OCI-M1 (cell line): ENCODE results near the gene MTSS2.

Experiments used
- DNase-seq: peaks from one replicate; lab custom pipeline; 2025; lab: John Stamatoyannopoulos, UW

The MTSS2 gene

GRCh38 chr16:70698901-70699300, 13.0 kb upstream of the MTSS2 start:
- DNase-seq: no peak

DNA sequence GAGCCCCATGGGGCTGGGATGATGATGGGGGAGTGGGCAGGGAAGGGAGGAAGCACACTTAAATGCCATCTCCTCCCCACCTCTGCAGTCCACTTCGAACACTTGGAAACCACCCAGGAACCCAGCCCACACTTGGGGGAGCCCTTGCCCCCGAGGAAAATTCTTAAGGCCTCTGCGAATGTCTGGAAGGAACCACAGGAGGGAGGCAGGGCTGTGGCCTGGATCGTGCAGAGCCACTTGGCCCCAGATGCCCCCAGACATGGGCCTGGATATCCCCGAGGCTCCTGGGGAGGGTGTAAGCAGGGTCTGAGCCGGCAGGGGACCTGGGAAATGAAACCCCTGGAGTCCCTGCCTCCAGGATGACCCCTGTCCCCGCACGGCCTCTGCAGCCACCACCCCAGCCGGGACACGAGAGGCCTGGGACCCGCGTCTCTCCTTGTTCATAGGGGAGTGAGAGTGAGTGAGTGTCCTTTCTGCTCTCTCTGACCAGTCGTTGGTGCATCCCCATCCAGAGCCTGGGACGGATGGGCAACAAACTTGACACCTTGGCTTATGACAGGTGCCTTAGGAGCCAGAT, 11.8 kb upstream of the MTSS2 start:
- DNase-seq: no peak

GRCh38 chr16:70696952-70697593, 11.2 kb upstream of the MTSS2 start:
- no peak for DNase-seq

GRCh38 chr16:70696355-70696754, 10.5 kb upstream of the MTSS2 start:
- no peak for DNase-seq

GRCh38 chr16:70695331-70696070, 9.6 kb upstream of the MTSS2 start:
- peak; percentile 91 for DNase-seq

DNA sequence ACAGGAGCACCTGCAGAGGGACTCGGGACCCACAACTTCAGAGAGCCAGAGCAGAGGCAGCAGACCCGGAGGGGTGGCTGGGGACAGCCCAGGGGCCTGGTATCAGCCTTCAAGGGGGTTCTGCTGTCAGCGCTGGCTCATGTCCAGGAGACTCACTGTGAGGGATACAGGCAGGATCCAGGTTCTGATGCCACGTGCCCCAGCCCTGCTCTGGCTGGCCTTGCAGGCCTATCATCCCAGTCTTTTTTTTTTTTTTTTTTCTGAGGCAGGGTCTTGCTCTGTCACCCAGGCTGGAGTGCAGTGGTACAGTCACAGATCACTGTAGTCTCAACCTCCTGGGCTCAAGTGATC, 9.0 kb upstream of the MTSS2 start:
- DNase-seq: no peak

DNA sequence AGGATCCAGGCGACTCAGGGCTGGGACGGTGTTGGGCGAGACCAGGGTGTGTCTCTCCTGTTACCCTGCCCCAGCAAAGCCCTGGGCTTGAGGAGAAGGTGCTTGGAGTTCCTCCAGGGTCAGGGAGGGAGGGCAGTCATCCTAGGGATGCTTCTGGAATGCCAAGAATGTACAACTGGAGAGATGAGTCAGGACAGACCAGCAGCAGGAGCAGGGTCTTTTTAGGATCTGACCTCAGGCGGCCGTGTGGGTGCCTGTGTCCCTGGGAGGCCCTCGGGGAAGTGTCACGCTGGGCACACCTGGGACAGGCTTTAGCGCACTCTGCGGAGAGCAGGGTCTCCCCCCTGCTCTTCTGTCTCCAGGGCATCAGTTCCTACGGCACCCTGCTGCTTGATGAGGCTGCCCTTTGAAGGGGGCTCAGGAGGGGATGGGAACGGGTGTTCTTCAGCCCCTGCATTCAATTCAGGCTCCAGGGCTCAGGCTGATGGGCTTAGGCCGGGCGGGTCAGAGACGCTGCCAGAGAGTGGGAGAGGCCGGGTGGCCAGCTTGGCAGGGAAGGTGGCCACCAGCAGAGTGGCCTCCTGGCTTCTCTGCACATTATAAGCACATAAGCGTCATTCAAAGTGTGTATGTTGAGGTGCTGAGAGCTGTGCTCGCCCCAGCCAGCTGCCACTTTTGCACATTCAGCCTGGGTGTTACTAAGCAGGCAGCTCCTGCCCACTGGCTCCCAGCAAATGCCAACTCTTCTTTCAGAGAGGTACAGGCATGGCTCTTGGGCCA, 8.4 kb upstream of the MTSS2 start:
- no peak for DNase-seq

DNA sequence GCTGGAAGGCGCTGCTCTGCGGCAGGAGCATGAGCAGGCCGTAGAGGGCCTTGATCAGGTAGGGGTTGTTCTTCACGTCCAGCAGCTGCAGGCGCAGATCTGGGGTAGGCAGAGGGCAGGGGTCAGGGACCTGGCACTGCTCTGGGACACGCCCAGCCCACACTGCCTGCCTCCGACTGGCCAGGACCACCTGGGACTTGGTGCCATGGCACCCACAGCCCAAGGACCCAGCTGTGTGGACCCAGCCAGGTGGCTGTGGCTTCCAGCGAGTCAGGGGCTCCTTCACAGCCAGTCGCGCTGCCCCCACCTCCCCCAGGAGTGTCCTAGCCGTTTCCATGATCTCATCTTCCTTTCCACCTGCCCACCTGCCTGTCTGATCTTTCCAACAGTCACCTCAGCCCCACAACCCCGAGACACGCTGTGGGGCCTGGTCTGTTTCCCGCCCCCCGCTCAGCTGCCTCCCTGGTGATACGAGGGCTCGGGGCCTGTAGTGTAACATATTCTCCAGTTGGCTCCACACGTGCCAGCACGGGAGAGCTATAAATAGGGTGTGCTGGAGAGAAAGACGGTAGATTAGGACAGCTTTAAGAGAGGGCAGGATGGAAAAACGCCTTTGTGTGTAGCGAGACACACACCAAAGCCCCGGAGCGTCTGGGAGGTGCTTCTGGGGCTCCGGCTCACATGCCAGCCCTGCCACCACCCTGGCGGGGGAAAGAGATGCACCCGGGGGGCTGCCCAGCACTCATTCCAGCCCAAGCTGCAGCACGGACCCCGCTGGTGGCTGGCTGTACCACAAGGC, 7.2 kb upstream of the MTSS2 start:
- DNase-seq: no peak

DNA sequence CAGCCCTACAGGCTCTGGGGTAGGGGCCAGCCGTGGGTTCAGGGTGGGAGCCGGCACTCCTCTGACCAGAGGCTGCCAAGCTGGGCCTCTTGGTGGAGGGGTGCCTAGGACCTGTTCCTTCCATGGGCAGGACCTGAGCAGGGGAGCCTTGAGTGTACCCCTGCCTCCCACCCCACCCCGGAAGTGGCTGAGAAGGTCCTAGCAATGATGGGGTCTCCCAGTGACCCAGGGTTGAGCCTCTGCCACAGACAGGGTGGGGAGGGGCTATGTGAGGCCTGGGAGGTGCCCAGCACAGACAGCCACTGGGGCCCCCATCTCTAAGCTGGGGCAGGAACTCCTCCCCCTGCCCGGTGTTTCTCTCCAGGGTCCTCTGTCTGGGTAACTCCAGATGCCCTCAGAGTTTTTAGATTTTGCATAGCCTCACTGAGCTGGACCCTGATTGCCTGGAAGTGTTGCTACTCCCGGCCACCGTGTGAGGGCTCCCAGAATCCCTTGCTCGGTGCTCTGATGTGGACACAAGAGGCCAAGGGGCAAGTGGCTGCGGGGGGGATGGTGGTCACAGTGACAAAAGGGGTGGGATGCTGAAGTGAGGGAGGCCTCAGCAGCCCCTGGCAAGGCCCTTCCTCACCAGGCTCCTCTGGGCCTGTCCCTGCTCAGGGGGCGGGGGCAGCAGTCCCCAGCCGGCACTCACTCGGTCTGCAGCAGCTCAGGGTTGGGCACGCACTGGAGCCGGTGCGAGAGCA, 6.4 kb upstream of the MTSS2 start:
- DNase-seq: no peak

- DNase-seq: no peak
Observed at GRCh38 chr16:70691223-70692129, 5.6 kb upstream of the MTSS2 start.

GRCh38 chr16:70689970-70690891, 4.4 kb upstream of the MTSS2 start:
- no peak for DNase-seq

DNA sequence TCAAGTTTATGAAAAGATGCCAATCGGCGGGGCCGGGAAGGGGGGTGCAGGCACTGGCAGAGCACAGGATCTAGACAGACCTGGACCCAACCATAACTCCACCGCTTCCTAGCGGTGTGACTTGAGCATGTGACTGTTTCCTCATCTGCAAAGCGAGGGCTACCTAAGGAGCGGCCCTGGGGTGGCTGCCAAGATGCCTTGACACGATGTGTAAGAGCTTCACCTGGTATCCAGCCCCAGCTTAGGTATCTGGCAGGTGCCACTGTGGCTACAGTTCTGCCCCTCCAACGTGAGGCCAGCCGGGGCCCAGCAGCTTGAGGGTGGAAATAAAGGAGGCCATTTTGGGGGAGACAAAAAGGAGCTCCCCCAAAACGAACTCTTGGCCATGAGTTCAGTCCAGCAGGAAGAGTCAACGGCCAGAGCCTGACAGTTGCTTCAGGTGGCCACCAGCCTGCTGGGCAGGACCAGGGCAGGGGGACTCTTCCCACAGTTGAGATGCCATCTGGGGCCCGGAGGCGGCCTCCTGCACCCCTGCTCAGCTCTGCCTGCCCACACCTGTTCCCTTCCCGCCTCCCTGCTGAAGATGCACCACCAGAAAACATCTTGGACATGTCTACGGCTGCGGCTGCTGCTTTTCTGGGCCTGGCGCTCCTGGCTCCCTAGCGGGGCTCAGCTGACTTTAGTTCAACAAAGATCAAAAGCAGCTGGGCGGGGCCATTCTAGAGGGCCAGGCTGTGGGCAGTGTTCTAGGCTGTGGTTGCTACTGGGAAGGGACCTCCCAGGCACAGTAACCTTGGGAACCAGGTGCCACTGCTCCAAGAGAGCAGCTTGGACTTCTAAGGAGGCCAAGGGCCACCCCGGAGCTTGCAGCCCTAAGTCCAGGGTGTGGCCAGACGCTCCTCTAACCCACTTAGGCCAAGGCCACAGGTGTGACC, 3.4 kb upstream of the MTSS2 start:
- no peak for DNase-seq

DNA sequence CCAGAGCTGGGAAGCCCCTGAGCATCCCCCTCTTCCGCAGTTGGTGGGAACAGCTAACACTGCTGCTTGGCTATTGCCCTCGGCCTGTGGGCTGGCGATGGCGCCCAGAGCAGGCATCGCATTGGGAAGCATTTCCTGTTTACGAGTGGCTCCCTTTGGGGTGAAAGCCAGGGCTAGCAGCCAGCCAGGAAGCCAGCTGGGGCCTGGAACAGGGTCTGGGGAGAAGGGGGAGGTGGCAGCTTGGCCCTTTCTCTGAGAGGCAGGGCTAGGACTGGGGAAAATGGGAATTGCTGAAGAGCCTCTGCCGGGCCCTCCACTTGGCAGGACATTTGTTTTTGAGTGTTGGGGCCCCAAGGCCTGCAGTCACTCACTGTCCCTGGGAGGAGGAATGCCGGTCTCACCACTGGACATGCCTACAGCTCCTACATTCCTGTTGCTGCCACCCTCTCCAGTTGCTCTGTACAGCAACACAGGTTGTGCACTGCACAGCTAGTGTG, 2.4 kb upstream of the MTSS2 start:
- DNase-seq: no peak

DNA sequence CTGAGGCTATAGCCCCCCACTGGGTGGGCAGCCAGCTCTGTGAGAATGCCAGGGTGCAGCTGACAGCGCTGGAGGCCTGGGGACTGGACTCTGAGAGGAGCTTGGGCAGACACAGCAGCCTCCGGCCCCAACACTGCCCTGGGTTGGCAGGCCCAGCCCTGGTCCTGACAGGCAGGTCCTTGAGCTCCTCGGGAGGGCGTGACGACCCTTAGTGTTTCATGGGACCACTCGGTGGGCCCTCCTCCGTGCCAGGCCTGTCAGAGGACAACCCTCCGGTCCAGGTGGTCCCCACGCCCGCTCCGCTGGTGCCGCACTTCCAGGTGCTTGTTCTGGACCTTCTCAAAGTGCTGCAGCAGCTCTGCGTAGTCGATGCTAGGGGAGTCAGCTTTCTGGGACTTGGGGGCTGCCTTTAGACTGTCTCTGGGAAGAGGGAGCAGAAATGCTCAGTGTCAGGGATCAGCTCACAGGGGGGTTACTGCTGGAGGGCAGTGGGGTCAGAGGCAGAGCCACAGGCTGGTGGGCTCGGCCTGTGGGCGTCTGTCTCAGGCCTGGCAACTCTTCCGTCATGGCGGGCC, 1.9 kb upstream of the MTSS2 start:
- no peak for DNase-seq

DNA sequence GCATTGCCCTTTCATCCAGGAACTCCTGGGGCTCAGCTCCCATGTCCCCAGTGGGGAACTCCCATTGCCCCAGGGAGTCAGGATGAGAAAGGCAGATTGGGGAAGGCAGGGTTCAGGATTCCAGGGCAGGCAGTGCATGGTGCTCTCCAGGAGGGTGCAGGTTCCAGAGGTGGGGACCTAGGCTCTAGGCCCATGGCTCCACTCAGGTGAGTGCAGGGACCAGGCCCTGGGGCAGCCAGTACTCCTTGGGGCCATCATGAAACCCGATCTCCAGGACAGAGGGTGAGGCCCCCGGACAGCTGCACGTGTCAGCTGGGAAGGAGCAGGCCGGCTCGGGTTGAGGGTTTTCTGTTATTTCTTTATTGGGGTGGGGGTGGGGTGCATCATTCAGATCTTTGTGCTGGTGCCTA, 1.3 kb upstream of the MTSS2 start:
- DNase-seq: peak; percentile 17

- no peak for DNase-seq
Observed at GRCh38 chr16:70686376-70687101, 686 bp upstream of the MTSS2 start.
